ENCODE data around the gene RAB40C. TPM values are rescaled to one million over a fixed set of nuclear protein-coding genes. Genes with fewer than 3 reads are reported as not detected.

Gene RAB40C
- total and polyA plus RNA-seq, 4 donors = 9.5 to 40.7 (median 18.7) TPM

DNA sequence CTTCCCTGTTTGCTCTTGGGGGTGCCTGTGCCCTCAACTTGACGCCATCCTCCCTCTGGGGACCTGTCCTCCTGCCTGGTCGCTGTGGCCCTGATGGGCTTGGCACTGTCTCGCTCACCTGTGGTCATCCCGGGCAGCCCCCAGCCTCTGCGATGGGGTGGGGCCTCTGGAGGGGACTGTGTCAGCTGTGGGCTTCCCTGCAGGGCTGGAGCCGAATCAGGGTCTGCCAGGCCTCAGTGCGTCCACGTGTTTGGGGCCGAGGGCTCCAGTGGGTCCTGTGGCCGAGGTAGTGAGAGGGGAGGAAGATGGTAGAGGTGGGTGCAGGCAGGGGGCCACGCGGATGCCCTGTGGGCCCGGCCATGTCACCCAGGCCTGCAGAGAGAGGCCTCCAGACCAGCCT, 12.1 kb upstream of the RAB40C start:
- no peak overlapping the region for H3K27ac ChIP-seq (ENCODE audit: low read depth in 1 of 2, low read length in 2 of 2)
- WGBS, 2 donors = 95% methylated on average over 13 of the region's 13 CpGs
- H3K4me1 ChIP-seq (ENCODE audit: control insufficient read depth in 1 of 2, insufficient read depth in 2 of 2, low read length in 2 of 2) = no peaks in the 10 kb centered on the region
- no peak overlapping the region for H3K4me3 ChIP-seq (ENCODE audit: low read length in 2 of 2)
- H3K36me3 ChIP-seq (ENCODE audit: control insufficient read depth in 1 of 2, insufficient read depth in 2 of 2, low read length in 1 of 2) = no peaks in the 10 kb centered on the region
- ATAC-seq (ENCODE audit: low FRiP score) = no peak
- no peak for DNase-seq
- no peaks in the 10 kb centered on the region for H3K27me3 ChIP-seq (ENCODE audit: control insufficient read depth in 1 of 2, insufficient read depth in 2 of 2, low read length in 1 of 2)
- H3K9me3 ChIP-seq (ENCODE audit: control insufficient read depth, low read length) = no peaks in the 10 kb centered on the region
- intact Hi-C loops (cut with DNase I) = no loop called here

DNA sequence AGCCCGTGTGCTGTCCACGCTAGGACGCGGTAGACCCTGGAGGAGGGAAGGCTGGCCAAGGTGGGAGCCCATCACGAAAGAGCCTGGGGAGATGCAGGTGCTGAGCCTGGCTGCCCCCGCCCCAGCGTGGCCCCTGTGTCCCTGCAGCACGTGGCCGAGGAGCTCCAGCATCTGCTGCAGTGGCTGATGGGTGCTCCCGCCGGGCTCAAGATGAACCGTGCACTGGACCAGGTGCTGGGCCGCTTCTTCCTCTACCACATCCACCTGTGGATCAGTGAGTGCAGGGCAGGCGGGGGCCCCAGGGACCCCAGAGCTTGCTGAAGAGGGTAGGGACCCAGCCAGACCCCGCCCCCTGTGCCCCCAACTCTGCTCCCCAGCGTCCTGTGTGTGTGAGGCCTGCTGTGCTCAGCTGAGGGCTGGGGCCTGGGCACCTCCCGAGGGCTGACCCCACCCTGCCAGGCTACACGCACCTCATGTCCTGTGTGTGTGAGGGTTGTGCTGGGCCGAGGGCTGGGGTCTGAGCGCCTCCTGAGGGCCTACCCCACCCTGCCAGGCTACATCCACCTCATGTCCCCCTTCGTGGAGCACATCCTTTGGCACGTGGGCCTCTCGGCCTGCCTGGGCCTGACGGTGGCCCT, 11.5 kb upstream of the RAB40C start:
- no peaks in the 10 kb centered on the region for H3K9me3 ChIP-seq (ENCODE audit: control insufficient read depth, low read length)
- no peak overlapping the region for H3K27ac ChIP-seq (ENCODE audit: low read depth in 1 of 2, low read length in 2 of 2)
- intact Hi-C loops (cut with DNase I) = no loop called here
- 84 to 91% methylated on average over 23 to 24 of the region's 24 CpGs for WGBS, 2 donors
- ATAC-seq (ENCODE audit: low FRiP score) = peak; percentile 4
- no peak overlapping the region for H3K4me3 ChIP-seq (ENCODE audit: low read length in 2 of 2)
- H3K36me3 ChIP-seq (ENCODE audit: control insufficient read depth in 1 of 2, insufficient read depth in 2 of 2, low read length in 1 of 2) = no peaks in the 10 kb centered on the region
- no peak for DNase-seq
- H3K27me3 ChIP-seq (ENCODE audit: control insufficient read depth in 1 of 2, insufficient read depth in 2 of 2, low read length in 1 of 2) = no peaks in the 10 kb centered on the region
- H3K4me1 ChIP-seq (ENCODE audit: control insufficient read depth in 1 of 2, insufficient read depth in 2 of 2, low read length in 2 of 2) = no peaks in the 10 kb centered on the region

DNA sequence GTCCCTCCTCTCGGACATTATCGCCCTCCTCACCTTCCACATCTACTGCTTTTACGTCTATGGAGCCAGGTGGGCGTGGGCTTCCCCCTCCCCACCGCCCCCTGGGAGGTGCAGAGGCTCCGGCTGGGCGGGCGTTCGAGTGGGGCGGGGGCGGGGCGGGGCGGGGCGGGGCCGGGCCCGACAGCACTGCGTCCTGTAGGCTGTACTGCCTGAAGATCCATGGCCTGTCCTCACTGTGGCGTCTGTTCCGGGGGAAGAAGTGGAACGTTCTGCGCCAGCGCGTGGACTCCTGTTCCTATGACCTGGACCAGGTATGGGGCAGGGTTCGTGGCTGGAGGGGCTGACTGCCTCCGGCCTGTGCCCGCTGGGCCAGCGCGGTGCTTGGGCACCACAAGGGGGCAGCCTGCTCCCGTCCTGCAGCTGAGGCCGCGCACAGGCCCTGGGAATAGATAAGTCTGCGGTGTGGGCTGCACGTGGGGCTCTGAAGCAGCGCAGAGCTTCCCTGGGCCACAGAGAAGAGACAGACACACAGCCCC, 10.9 kb upstream of the RAB40C start:
- 36 to 50% methylated on average over 22 to 34 of the region's 34 CpGs for WGBS, 2 donors
- no peaks in the 10 kb centered on the region for H3K9me3 ChIP-seq (ENCODE audit: control insufficient read depth, low read length)
- no peak overlapping the region for H3K4me3 ChIP-seq (ENCODE audit: low read length in 2 of 2)
- H3K27ac ChIP-seq (ENCODE audit: low read depth in 1 of 2, low read length in 2 of 2) = no peak overlapping the region
- H3K4me1 ChIP-seq (ENCODE audit: control insufficient read depth in 1 of 2, insufficient read depth in 2 of 2, low read length in 2 of 2) = no peaks in the 10 kb centered on the region
- ATAC-seq (ENCODE audit: low FRiP score) = peak; percentile 61
- peak; percentile 80 to 85 for DNase-seq
- intact Hi-C loops (cut with DNase I) = no loop called here
- H3K27me3 ChIP-seq (ENCODE audit: control insufficient read depth in 1 of 2, insufficient read depth in 2 of 2, low read length in 1 of 2) = no peaks in the 10 kb centered on the region
- no peaks in the 10 kb centered on the region for H3K36me3 ChIP-seq (ENCODE audit: control insufficient read depth in 1 of 2, insufficient read depth in 2 of 2, low read length in 1 of 2)

DNA sequence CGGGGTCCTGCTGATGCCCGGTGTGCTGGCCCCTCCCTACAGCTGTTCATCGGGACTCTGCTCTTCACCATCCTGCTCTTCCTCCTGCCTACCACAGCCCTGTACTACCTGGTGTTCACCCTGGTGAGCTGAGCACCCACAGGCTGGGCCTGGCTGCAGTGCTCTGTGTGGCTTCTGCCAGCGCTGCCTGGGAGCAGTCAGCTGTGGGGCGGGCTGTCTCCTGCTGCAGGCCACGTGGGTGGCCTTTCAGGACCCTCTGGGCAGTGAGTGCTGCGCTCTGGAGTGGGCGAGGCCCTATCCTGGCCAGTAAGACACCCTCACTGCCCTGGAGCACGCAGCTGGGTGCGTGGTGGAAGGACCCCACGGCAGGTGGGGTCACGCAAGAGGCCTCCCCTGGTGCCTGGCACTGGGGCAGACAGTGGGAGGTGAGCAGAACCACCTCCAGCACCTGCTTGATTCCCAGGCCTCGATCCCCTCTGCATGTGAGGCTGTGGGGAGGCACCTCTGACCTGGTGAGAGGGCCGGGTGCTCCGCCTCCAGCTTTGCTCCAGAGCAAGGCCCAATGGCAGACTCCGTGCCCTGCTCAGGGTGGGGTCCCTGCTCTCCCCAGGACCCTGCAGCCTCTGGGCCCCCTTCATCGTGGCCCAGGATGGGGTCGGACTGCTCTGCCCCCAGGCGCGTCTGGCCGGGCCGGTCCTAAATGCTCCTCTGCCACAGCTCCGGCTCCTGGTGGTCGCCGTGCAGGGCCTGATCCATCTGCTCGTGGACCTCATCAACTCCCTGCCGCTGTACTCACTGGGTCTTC, 9.5 kb upstream of the RAB40C start:
- WGBS, 2 donors = 90 to 92% methylated on average over 27 of the region's 27 CpGs
- ATAC-seq (ENCODE audit: low FRiP score) = no peak
- Histone ChIP-seq H3K27ac (ENCODE audit: low read depth in 1 of 2, low read length in 2 of 2) (no peak overlapping the region), H3K27me3 (ENCODE audit: control insufficient read depth in 1 of 2, insufficient read depth in 2 of 2, low read length in 1 of 2) (no peaks in the 10 kb centered on the region), H3K9me3 (ENCODE audit: control insufficient read depth, low read length) (no peaks in the 10 kb centered on the region), H3K4me3 (ENCODE audit: low read length in 2 of 2) (no peak overlapping the region), H3K36me3 (ENCODE audit: control insufficient read depth in 1 of 2, insufficient read depth in 2 of 2, low read length in 1 of 2) (no peaks in the 10 kb centered on the region), H3K4me1 (ENCODE audit: control insufficient read depth in 1 of 2, insufficient read depth in 2 of 2, low read length in 2 of 2) (no peaks in the 10 kb centered on the region)
- intact Hi-C loops (cut with DNase I) = no loop called here
- no peak for DNase-seq

DNA sequence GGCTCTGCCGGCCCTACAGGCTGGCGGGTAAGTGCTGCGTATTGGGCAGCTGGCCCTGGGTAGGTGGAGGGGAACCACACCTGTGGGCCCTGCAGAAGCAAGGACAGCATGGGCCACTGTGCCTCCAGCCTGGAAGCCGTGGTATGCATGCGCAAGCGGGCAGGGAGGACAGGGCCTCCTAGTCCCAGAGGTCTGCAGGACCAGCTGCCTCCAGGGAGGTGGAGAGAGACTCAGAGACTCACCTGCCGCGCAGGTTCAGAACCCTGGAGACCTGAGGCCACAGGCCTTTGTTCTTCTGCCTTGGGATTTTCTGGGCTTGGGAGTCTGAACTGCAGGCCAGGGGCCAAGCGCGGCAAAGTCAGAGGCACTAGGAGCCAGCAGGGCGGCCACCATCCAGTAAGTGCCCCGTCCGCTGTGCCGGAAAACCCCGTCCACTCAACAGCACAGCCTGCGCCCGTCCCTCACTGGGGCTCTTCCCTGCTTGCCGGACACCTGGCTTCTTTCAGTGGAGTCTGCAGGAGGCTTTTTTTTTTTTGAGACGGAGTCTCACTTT, 8.8 kb upstream of the RAB40C start:
- intact Hi-C loops (cut with DNase I) = no loop called here

DNA sequence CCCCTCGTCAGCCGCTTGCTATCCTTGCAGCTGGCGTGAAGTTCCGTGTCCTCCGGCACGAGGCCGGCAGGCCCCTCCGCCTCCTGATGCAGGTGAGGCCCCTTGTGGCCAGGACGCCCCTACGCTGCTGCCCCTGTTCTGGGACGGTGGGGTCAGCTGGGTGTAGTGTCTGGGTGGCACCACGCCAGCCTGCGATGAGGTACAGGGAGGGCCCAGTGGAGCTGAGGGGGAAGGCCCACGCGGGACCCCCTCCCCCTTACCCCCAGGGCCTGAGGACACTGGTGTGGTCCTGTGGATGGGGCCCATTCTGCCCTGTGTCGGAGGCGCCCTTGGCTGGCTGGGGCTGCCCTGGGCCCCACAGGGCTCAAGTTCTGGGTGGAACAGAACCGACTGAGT, 7.7 kb upstream of the RAB40C start:
- Histone ChIP-seq H3K27me3 (ENCODE audit: control insufficient read depth in 1 of 2, insufficient read depth in 2 of 2, low read length in 1 of 2) (no peaks in the 10 kb centered on the region), H3K4me3 (ENCODE audit: low read length in 2 of 2) (no peak overlapping the region), H3K27ac (ENCODE audit: low read depth in 1 of 2, low read length in 2 of 2) (no peak overlapping the region), H3K36me3 (ENCODE audit: control insufficient read depth in 1 of 2, insufficient read depth in 2 of 2, low read length in 1 of 2) (no peaks in the 10 kb centered on the region), H3K9me3 (ENCODE audit: control insufficient read depth, low read length) (no peaks in the 10 kb centered on the region), H3K4me1 (ENCODE audit: control insufficient read depth in 1 of 2, insufficient read depth in 2 of 2, low read length in 2 of 2) (no peaks in the 10 kb centered on the region)
- intact Hi-C loops (cut with DNase I) = no loop called here
- 81 to 90% methylated on average over 18 of the region's 18 CpGs for WGBS, 2 donors
- DNase-seq (no peak), ATAC-seq (ENCODE audit: low FRiP score) (no peak)

More for the DNA sequence above, 8.8 kb upstream of the RAB40C start:
- DNase-seq (no peak), ATAC-seq (ENCODE audit: low FRiP score) (no peak)
- Histone ChIP-seq H3K9me3 (ENCODE audit: control insufficient read depth, low read length) (no peaks in the 10 kb centered on the region), H3K4me1 (ENCODE audit: control insufficient read depth in 1 of 2, insufficient read depth in 2 of 2, low read length in 2 of 2) (no peaks in the 10 kb centered on the region), H3K36me3 (ENCODE audit: control insufficient read depth in 1 of 2, insufficient read depth in 2 of 2, low read length in 1 of 2) (no peaks in the 10 kb centered on the region), H3K4me3 (ENCODE audit: low read length in 2 of 2) (no peak overlapping the region), H3K27ac (ENCODE audit: low read depth in 1 of 2, low read length in 2 of 2) (no peak overlapping the region), H3K27me3 (ENCODE audit: control insufficient read depth in 1 of 2, insufficient read depth in 2 of 2, low read length in 1 of 2) (no peaks in the 10 kb centered on the region)
- WGBS, 2 donors = 96 to 97% methylated on average over 19 of the region's 19 CpGs

DNA sequence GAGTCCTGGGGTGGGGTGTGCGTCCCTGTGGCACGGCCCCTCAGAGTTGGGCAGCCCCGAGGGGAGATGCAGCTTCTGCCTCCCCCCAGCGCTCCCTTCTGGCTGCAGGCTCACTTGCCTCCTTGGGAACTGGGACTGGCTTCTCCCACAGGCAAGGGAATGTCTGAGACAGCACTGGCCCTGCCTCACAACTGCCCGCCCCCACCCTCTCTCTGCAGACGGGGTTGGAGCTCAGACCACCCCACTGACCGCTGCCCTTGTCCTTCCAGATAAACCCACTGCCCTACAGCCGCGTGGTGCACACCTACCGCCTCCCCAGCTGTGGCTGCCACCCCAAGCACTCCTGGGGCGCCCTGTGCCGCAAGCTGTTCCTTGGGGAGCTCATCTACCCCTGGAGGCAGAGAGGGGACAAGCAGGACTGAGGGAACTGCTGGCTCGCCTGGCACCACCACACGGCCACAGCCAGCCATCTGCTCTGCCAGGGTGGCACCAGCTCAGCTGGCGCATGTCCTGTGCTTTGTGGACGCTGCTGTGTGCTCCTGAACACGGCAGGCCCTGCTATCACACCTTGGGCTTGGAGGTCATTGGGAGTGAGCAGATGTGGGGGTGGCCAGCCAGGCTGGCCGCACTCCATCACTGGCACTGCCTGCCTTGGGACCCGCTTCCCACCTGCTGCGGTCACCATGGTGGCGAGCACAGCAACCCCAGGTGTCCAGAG, 7.1 kb upstream of the RAB40C start:
- DNase-seq = no peak
- Histone ChIP-seq H3K27me3 (ENCODE audit: control insufficient read depth in 1 of 2, insufficient read depth in 2 of 2, low read length in 1 of 2) (no peaks in the 10 kb centered on the region), H3K4me3 (ENCODE audit: low read length in 2 of 2) (no peak overlapping the region), H3K27ac (ENCODE audit: low read depth in 1 of 2, low read length in 2 of 2) (no peak overlapping the region), H3K4me1 (ENCODE audit: control insufficient read depth in 1 of 2, insufficient read depth in 2 of 2, low read length in 2 of 2) (no peaks in the 10 kb centered on the region), H3K9me3 (ENCODE audit: control insufficient read depth, low read length) (no peaks in the 10 kb centered on the region), H3K36me3 (ENCODE audit: control insufficient read depth in 1 of 2, insufficient read depth in 2 of 2, low read length in 1 of 2) (no peaks in the 10 kb centered on the region)
- no peak for ATAC-seq (ENCODE audit: low FRiP score)
- 76 to 78% methylated on average over 20 to 21 of the region's 21 CpGs for WGBS, 2 donors
- intact Hi-C loops (cut with DNase I) = no loop called here

DNA sequence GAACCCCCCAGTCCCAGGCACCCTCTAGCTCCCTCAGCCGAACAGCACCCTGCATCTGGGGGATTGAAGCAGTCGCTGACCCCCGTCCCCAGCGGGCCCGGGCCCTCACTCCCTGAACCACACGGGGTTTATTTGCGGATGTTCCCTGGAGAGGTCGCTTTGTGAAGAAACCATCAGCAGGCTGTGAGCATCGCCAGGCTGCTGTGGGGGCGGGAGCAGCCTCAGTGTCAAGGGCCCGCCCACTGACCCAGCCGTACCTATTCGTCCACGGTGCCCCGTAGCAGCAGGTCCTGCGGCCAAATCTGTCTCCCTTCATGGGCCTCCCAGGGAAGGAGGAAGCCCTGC, 6.4 kb upstream of the RAB40C start:
- Histone ChIP-seq H3K9me3 (ENCODE audit: control insufficient read depth, low read length) (no peaks in the 10 kb centered on the region), H3K4me1 (ENCODE audit: control insufficient read depth in 1 of 2, insufficient read depth in 2 of 2, low read length in 2 of 2) (no peaks in the 10 kb centered on the region), H3K4me3 (ENCODE audit: low read length in 2 of 2) (no peak overlapping the region), H3K27me3 (ENCODE audit: control insufficient read depth in 1 of 2, insufficient read depth in 2 of 2, low read length in 1 of 2) (no peaks in the 10 kb centered on the region), H3K36me3 (ENCODE audit: control insufficient read depth in 1 of 2, insufficient read depth in 2 of 2, low read length in 1 of 2) (no peaks in the 10 kb centered on the region), H3K27ac (ENCODE audit: low read depth in 1 of 2, low read length in 2 of 2) (no peak overlapping the region)
- WGBS, 2 donors = 67 to 71% methylated on average over 16 of the region's 16 CpGs
- intact Hi-C loops (cut with DNase I) = no loop called here
- DNase-seq = no peak
- ATAC-seq (ENCODE audit: low FRiP score) = no peak
